T-helper 2 cell treated with Interferon-gamma antibody and Interleukin-4, amounts not matched to agents 100 ng/mL and 5 ng/mL, for 36 hours (primary cell): ENCODE results near the gene TIMP4. TPM values are rescaled to one million over a fixed set of nuclear protein-coding genes. Genes with fewer than 3 reads are reported as not detected.

Source experiments
- intact Hi-C: fragments of 100-400 bp; cut with micrococcal nuclease; formaldehyde crosslinking; loops from one replicate; pipeline ENCODE4 v1.15.1; 2023
- total RNA-seq: library from RNA; stranded (reverse); gene quantifications from 2 replicates; pipeline ENCODE4 v1.2.3, GENCODE V29; 2022

The TIMP4 gene
- total RNA-seq, 1 donor from 2014 or later, result not detected

GRCh38 chr3:12115104-12115503 is 43.6 kb downstream of the TIMP4 start:
- intact Hi-C loops, result no loop called here

GRCh38 chr3:12114251-12114650 is 44.5 kb downstream of the TIMP4 start:
- intact Hi-C loops, result no loop called here

- intact Hi-C loops, result no loop called here
Measured at GRCh38 chr3:12107071-12107713, 51.5 kb downstream of the TIMP4 start.

Other genes with a start within 250 kb of the TIMP4 start
- not detected in 2 replicates for gene SYN2, start 154.5 kb downstream of the TIMP4 start, total RNA-seq
- gene PPARG, start 130.2 kb upstream of the TIMP4 start, total RNA-seq, result 1.2 and 1.7 TPM in 2 replicates